ENCODE data around the gene SLC25A19. TPM values are rescaled to one million over a fixed set of nuclear protein-coding genes. Genes with fewer than 3 reads are reported as not detected.

The SLC25A19 gene
- total RNA-seq, 4 donors from 2014 or later = 6.1 to 18.7 (median 14.4) TPM

DNA sequence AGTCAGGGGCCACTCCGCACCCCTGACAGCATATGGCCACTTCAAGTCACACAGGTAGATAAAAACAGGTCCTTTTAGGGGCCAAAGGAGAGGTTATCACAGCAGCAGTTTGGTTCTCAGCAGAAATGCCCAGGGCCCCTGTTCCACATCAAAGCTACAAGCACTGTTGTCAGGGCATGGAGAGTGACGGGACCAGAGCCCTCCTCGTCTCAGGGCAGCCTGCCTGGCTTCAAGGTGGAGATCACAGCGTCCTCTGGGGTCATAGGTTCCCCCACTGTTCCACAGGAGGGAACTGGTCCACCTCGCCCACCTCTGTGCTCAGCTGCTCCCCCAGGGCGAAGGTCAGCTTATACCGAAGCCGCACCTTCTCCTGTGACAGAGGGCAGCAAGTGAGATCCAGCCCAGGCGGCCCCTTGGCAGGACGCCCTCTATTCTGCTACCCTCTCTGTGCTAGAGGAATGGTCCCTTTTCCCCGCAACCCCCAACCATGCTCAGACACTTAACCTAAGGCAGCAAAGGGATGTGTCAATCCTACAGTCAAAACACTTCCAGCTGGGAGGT is 51.1 kb downstream of the SLC25A19 start:
- peaks cover 0 to 78% of the 10 kb centered on the region in 2 donors for H3K36me3 ChIP-seq
- DNase-seq = no peak
- in situ Hi-C loops (cut with MboI; ENCODE audit: low sequenced_read_pairs in 4 of 4) = no loop called here

GRCh38 chr17:75237100-75238014 is 51.9 kb downstream of the SLC25A19 start:
- H3K4me3 ChIP-seq = no peak overlapping the region
- no peak for TF ChIP-seq POLR2A (IDR thresholded peaks at IDR 0.05)
- TF ChIP-seq, protein P1, sequence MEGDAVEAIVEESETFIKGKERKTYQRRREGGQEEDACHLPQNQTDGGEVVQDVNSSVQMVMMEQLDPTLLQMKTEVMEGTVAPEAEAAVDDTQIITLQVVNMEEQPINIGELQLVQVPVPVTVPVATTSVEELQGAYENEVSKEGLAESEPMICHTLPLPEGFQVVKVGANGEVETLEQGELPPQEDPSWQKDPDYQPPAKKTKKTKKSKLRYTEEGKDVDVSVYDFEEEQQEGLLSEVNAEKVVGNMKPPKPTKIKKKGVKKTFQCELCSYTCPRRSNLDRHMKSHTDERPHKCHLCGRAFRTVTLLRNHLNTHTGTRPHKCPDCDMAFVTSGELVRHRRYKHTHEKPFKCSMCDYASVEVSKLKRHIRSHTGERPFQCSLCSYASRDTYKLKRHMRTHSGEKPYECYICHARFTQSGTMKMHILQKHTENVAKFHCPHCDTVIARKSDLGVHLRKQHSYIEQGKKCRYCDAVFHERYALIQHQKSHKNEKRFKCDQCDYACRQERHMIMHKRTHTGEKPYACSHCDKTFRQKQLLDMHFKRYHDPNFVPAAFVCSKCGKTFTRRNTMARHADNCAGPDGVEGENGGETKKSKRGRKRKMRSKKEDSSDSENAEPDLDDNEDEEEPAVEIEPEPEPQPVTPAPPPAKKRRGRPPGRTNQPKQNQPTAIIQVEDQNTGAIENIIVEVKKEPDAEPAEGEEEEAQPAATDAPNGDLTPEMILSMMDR (IDR thresholded peaks at IDR 0.05 in 4 of 5, conservative IDR thresholded peaks at IDR 0.05 in 1 of 5) = no peak
- in situ Hi-C loops (cut with MboI; ENCODE audit: low sequenced_read_pairs in 4 of 4) = no loop called here
- DNase-seq (peak; percentile 49 to 83), ATAC-seq (peak; percentile 70 to 75)
- H3K27ac ChIP-seq = peak overlapping the region; percentile 66 to 87 (median 76)
- no peaks in the 10 kb centered on the region for H3K9me3 ChIP-seq
- intact Hi-C loops (cut with DNase I; ENCODE audit: low total_unique reads) = no loop called here
- H3K27me3 ChIP-seq = no peaks in the 10 kb centered on the region
- H3K36me3 ChIP-seq = peaks cover 0 to 78% of the 10 kb centered on the region in 2 donors
- peaks cover 9 to 30% of the 10 kb centered on the region in 2 donors for H3K4me1 ChIP-seq

More for the DNA sequence above, 51.1 kb downstream of the SLC25A19 start:
- no peak overlapping the region for H3K4me3 ChIP-seq
- H3K4me1 ChIP-seq = peaks cover 9 to 33% of the 10 kb centered on the region in 2 donors
- intact Hi-C loops (cut with DNase I; ENCODE audit: low total_unique reads) = no loop called here
- H3K27ac ChIP-seq = peak overlapping the region; percentile 66 to 87 (median 76)
- no peaks in the 10 kb centered on the region for H3K27me3 ChIP-seq
- TF ChIP-seq, protein P1 (IDR thresholded peaks at IDR 0.05 in 4 of 5, conservative IDR thresholded peaks at IDR 0.05 in 1 of 5) = no peak
- no peak for TF ChIP-seq POLR2A (IDR thresholded peaks at IDR 0.05)
- H3K9me3 ChIP-seq = no peaks in the 10 kb centered on the region
- ATAC-seq = no peak

GRCh38 chr17:75232786-75233185 is 56.4 kb downstream of the SLC25A19 start:
- Histone ChIP-seq H3K4me1 (peaks cover 0 to 15% of the 10 kb centered on the region in 2 donors), H3K27me3 (no peaks in the 10 kb centered on the region), H3K4me3 (no peak overlapping the region), H3K27ac (no peak overlapping the region), H3K9me3 (no peaks in the 10 kb centered on the region), H3K36me3 (peaks cover 0 to 66% of the 10 kb centered on the region in 2 donors)
- in situ Hi-C loops (cut with MboI; ENCODE audit: low sequenced_read_pairs in 4 of 4) (no loop called here), intact Hi-C loops (cut with DNase I; ENCODE audit: low total_unique reads) (no loop called here)
- DNase-seq = no peak
- TF ChIP-seq, protein P1 (IDR thresholded peaks at IDR 0.05 in 4 of 5, conservative IDR thresholded peaks at IDR 0.05 in 1 of 5) = no peak
- no peak for TF ChIP-seq POLR2A (IDR thresholded peaks at IDR 0.05)
- ATAC-seq = no peak

DNA sequence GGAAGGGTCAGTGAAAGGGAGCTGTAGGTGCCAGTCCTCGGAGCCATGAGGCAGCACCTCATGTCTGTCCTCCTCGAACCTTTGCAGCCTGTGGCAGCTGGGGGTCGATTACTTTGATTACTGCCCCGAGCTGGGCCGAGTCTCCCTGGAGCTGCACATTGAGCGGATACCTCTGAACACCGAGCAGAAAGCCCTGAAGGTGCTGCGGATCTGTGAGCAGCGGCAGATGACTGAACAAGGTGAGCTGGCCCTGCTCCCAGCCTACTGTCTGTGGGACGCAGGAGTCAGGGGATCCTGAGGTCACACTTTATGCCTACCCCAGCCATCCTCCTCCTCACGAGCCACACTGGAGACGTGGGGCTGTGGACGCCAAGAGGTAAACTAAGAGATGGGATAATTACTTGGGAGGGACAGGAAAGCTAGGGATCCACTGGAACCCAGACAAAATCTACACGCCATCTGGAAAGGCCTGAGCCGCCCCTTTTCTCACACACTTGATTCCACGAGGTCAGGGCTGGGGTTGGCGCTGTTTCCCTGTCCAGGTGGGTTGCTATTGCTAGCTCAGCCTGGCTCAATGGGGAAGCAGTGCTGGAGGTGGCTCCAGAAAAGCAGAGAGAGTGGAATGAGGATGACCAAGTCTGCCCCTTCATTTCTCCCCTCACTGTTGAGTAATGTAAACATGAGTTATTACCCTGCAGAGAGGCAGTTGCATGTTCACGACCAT is 57.3 kb downstream of the SLC25A19 start:
- DNase-seq (no peak), ATAC-seq (no peak)
- no peaks in the 10 kb centered on the region for H3K27me3 ChIP-seq
- H3K36me3 ChIP-seq = peaks cover 0 to 67% of the 10 kb centered on the region in 2 donors
- in situ Hi-C loops (cut with MboI; ENCODE audit: low sequenced_read_pairs in 4 of 4) = no loop called here
- H3K27ac ChIP-seq = no peak overlapping the region
- H3K4me3 ChIP-seq = no peak overlapping the region
- intact Hi-C loops (cut with DNase I; ENCODE audit: low total_unique reads) = no loop called here
- H3K9me3 ChIP-seq = no peaks in the 10 kb centered on the region
- no peak for TF ChIP-seq POLR2A (IDR thresholded peaks at IDR 0.05)
- TF ChIP-seq, protein P1 (IDR thresholded peaks at IDR 0.05 in 4 of 5, conservative IDR thresholded peaks at IDR 0.05 in 1 of 5) = no peak
- H3K4me1 ChIP-seq = peaks cover 0 to 6% of the 10 kb centered on the region in 2 donors
